ENCODE data around the gene ARHGEF10L.

- no peak for TF ChIP-seq TAF1 (IDR thresholded peaks at IDR 0.05; ENCODE audit: low read depth, low read length)
- no peak for TF ChIP-seq POLR2A (IDR thresholded peaks at IDR 0.05; ENCODE audit: low read depth, low read length)
- no peak for TF ChIP-seq POLR2AphosphoS5 (IDR thresholded peaks at IDR 0.05; ENCODE audit: low read depth, low read length)
- no peak for TF ChIP-seq PAX5 (IDR thresholded peaks at IDR 0.05; ENCODE audit: insufficient read depth, low read length, severe bottlenecking)
Observed at GRCh38 chr1:17721444-17721843, 181.9 kb downstream of the ARHGEF10L start.
